IMR-90 (cell line): ENCODE results near the gene ZGLP1.

Experiments used
- BHLHE40 ChIP-seq: fragments of 150-350 bp; IDR thresholded peaks from 2 replicates; pipeline ENCODE4 v1.6.1; 2016; ENCODE audit warnings: mild to moderate bottlenecking, low read depth, low read length
- CEBPB ChIP-seq: IDR thresholded peaks from 2 replicates; pipeline ENCODE4 v1.6.1; 2012; ENCODE audit warnings: low read depth, low read length, improper control_type of control experiment
- CHD1 ChIP-seq: IDR thresholded peaks from 2 replicates; pipeline ENCODE4 v1.6.1; 2012; ENCODE audit warnings: low read depth, low read length, improper control_type of control experiment
- CTCF ChIP-seq: conservative IDR thresholded peaks from 2 replicates; pipeline ENCODE4 v1.5.1; 2012; ENCODE audit warnings: mild to moderate bottlenecking, low read depth, low read length, improper control_type of control experiment
- ELK1 ChIP-seq: fragments of 150-350 bp; IDR thresholded peaks from 2 replicates; pipeline ENCODE4 v1.6.1; 2016; ENCODE audit warnings: low read depth, mild to moderate bottlenecking, low read length, moderate library complexity, borderline replicate concordance
- FOS ChIP-seq: fragments of 150-350 bp; IDR thresholded peaks from 2 replicates; pipeline ENCODE4 v1.6.1; 2016; ENCODE audit warnings: low read depth, low read length
- MAFK ChIP-seq: IDR thresholded peaks from 2 replicates; pipeline ENCODE4 v1.6.1; 2012; ENCODE audit warnings: low read depth, low read length, improper control_type of control experiment
- MAZ ChIP-seq: IDR thresholded peaks from 2 replicates; pipeline ENCODE4 v1.6.1; 2012; ENCODE audit warnings: low read depth, mild to moderate bottlenecking, low read length, improper control_type of control experiment, moderate library complexity, borderline replicate concordance
- MXI1 ChIP-seq: IDR thresholded peaks from 2 replicates; pipeline ENCODE4 v1.6.1; 2012; ENCODE audit warnings: low read depth, mild to moderate bottlenecking, low read length, moderate library complexity, borderline replicate concordance
- POLR2A ChIP-seq: IDR thresholded peaks from 2 replicates; pipeline ENCODE4 v1.6.1; 2012; ENCODE audit warnings: mild to moderate bottlenecking, low read depth, low read length
- RAD21 ChIP-seq: IDR thresholded peaks from 2 replicates; pipeline ENCODE4 v1.6.1; 2012; ENCODE audit warnings: low read length, improper control_type of control experiment
- RFX5 ChIP-seq: IDR thresholded peaks from 2 replicates; pipeline ENCODE4 v1.8.0; 2012; ENCODE audit warnings: low read depth, mild to moderate bottlenecking, low read length, moderate library complexity
- SMC3 ChIP-seq: fragments of 150-350 bp; IDR thresholded peaks from 2 replicates; pipeline ENCODE4 v1.6.1; 2016; ENCODE audit warnings: low read depth, mild to moderate bottlenecking, antibody characterized with exemption, low read length, moderate library complexity
- TF ChIP-seq, protein P1 (sequence below): fragments of 150-350 bp; IDR thresholded peaks from 2 replicates; pipeline ENCODE4 v1.6.1; 2017; ENCODE audit warnings: mild to moderate bottlenecking, antibody characterized with exemption, low read length, low read depth

- TF ChIP-seq RFX5, result no peak
- TF ChIP-seq CTCF, result no peak
- no peak for TF ChIP-seq FOS
- no peak for TF ChIP-seq MAZ
- no peak for TF ChIP-seq ELK1
- TF ChIP-seq POLR2A, result no peak
- TF ChIP-seq MXI1, result no peak
- no peak for TF ChIP-seq RAD21
- TF ChIP-seq CEBPB, result no peak
- no peak for TF ChIP-seq SMC3
- TF ChIP-seq MAFK, result no peak
- TF ChIP-seq, protein P1, sequence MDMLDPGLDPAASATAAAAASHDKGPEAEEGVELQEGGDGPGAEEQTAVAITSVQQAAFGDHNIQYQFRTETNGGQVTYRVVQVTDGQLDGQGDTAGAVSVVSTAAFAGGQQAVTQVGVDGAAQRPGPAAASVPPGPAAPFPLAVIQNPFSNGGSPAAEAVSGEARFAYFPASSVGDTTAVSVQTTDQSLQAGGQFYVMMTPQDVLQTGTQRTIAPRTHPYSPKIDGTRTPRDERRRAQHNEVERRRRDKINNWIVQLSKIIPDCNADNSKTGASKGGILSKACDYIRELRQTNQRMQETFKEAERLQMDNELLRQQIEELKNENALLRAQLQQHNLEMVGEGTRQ, result no peak
- TF ChIP-seq BHLHE40, result no peak
- TF ChIP-seq CHD1, result no peak
Observed at GRCh38 chr19:10339977-10340376, 30.4 kb upstream of the ZGLP1 start.
